Measurements from ENCODE around the gene ZNF771. TPM values are rescaled to one million over a fixed set of nuclear protein-coding genes. Genes with fewer than 3 reads are reported as not detected.

The ZNF771 gene
- total and polyA plus RNA-seq, 2 donors (not counting 3 experiments of a cell fraction or from before 2014, with no cell fraction given): 11.7 to 16.8 TPM

- H4K20me1 ChIP-seq (replicated peaks; ENCODE audit: control insufficient read depth, extremely low read depth, insufficient read depth, low read length): no peaks in the 10 kb centered on the region
- no peak for FAIRE-seq
- no peak for DNase-seq (ENCODE audit: low read depth, low spot score)
- H3K4me3 ChIP-seq (replicated peaks in 1 of 3; ENCODE audit: insufficient read depth in 1 of 3, low read depth in 1 of 3, low read length in 3 of 3): no peak overlapping the region
- intact Hi-C loops (cut with micrococcal nuclease): no loop called here
- H3K9me1 ChIP-seq (replicated peaks; ENCODE audit: control insufficient read depth, extremely low read depth, insufficient read depth, low read length): no peaks in the 10 kb centered on the region
- dilution Hi-C loops (cut with MboI; ENCODE audit: extremely low pct_ligation_motif_present, low sequenced_read_pairs): no loop called here
- no peaks in the 10 kb centered on the region for H3K9me3 ChIP-seq (replicated peaks; ENCODE audit: control insufficient read depth, insufficient read depth, low read length)
- POLR2A ChIA-PET: no interaction called here
- TF ChIP-seq CTCF (IDR thresholded peaks at IDR 0.05; ENCODE audit: extremely low read depth in 1 of 2, insufficient read depth in 1 of 2, low read depth in 1 of 2, low read length in 2 of 2) (no peak), MYC (IDR thresholded peaks at IDR 0.05; ENCODE audit: low read depth, low read length) (no peak), POLR2A (IDR thresholded peaks at IDR 0.05; ENCODE audit: low read depth, low read length) (no peak), POLR2AphosphoS5 (IDR thresholded peaks at IDR 0.05; ENCODE audit: insufficient read depth, low read depth, low read length) (no peak), FOS (IDR thresholded peaks at IDR 0.05; ENCODE audit: borderline replicate concordance, insufficient read depth, low read length) (no peak), JUN (IDR thresholded peaks at IDR 0.05; ENCODE audit: borderline replicate concordance, insufficient read depth, insufficient read length, low read depth) (no peak), EZH2 (IDR thresholded peaks at IDR 0.05; ENCODE audit: borderline replicate concordance, low read depth, low read length, severe bottlenecking) (no peak), GATA2 (IDR thresholded peaks at IDR 0.05; ENCODE audit: insufficient read depth, insufficient read length, low read depth, low read length) (no peak), MAX (IDR thresholded peaks at IDR 0.05; ENCODE audit: insufficient read depth, insufficient read length) (no peak)
- H3K9ac ChIP-seq (replicated peaks; ENCODE audit: extremely low read depth, insufficient read depth, low read length): no peak overlapping the region
- no peaks in the 10 kb centered on the region for H3K36me3 ChIP-seq (ENCODE audit: control insufficient read depth in 2 of 2, extremely low read depth in 1 of 2, insufficient read depth in 2 of 2, low read length in 2 of 2)
- H3K4me1 ChIP-seq (ENCODE audit: control insufficient read depth, extremely low read depth, insufficient read depth, low read length): peaks cover 12% of the 10 kb centered on the region
- no peak overlapping the region for H3K4me2 ChIP-seq (ENCODE audit: insufficient read depth, low read length)
- H3K79me2 ChIP-seq (ENCODE audit: control insufficient read depth, insufficient read depth, low read length): no peaks in the 10 kb centered on the region
- no peaks in the 10 kb centered on the region for H3K27me3 ChIP-seq (ENCODE audit: control insufficient read depth in 2 of 2, insufficient read depth in 2 of 2, low read length in 2 of 2)
- BruUV-seq (replicated peaks): no TSS peak
- H2AFZ ChIP-seq (ENCODE audit: low read depth, low read length): no peak overlapping the region
- H3K27ac ChIP-seq (ENCODE audit: insufficient read depth, low read depth, low read length): no peak overlapping the region
- CTCF ChIA-PET: interaction anchor here (1.3 kb wide), 1 partner anchor 16 kb away, joined by 3 read pairs; no protein-coding TSS in a partner anchor
Observed at GRCh38 chr16:30380072-30380802, 27.2 kb upstream of the ZNF771 start.

Data from endothelial cell of umbilical vein (primary cell).